HG02981 (cell line): ENCODE results near the gene TMEM259.

Source experiments
- ATAC-seq: cut with Tn5 transposase; IDR thresholded peaks from one replicate; pipeline ENCODE4 v1.9.1; 2021; ENCODE audit warnings: mild to moderate bottlenecking, moderate library complexity; ENCODE audit not compliant: unreplicated experiment

Gene TMEM259

GRCh38 chr19:964761-965694, 55.9 kb downstream of the TMEM259 start:
- no peak for ATAC-seq

DNA sequence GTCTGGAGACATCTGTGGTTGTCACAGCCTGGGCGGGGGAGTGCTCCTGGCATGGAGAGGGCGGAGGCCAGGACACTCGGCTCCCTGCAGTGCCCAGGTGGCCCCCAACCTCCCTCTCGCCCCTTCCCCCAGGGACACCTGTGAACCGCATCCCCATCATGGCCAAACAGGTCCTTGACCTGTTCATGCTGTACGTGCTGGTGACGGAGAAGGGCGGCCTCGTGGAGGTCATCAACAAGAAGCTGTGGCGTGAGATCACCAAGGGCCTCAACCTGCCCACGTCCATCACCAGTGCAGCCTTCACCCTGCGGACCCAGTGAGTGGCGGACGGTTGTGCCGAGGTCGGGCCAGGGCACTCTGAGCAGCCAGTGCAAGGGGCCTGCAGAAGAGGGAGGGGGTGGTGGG, 56.8 kb downstream of the TMEM259 start:
- ATAC-seq: no peak

DNA sequence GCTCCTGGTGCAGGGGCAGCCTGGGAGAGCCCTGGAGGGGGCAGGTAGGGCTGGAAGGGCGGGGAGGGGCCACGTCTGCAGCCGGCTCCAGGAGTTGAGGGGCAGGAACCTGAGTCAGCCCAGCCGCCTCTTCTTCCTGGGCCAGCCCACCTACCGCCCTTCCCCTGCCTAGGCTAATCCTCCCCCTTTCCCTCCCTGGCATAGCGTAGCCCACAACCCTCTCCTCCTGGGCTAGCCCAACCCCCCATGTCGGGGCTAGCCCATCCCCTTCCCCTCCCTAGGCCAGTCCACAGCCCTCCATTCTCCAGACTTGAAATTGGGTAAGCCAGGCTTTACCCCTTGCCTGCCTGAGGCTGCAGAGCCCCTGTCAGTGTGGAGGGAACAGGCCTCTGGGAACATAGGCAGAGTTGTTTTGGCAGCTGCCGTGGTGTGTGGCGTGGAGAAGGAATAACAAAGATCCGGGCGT, 57.4 kb downstream of the TMEM259 start:
- no peak for ATAC-seq

- no peak for ATAC-seq
Measured at GRCh38 chr19:962683-963400, 58.1 kb downstream of the TMEM259 start.

GRCh38 chr19:961866-962620, 58.9 kb downstream of the TMEM259 start:
- no peak for ATAC-seq

- no peak for ATAC-seq
Measured at GRCh38 chr19:960601-960938, 60.4 kb downstream of the TMEM259 start.

DNA sequence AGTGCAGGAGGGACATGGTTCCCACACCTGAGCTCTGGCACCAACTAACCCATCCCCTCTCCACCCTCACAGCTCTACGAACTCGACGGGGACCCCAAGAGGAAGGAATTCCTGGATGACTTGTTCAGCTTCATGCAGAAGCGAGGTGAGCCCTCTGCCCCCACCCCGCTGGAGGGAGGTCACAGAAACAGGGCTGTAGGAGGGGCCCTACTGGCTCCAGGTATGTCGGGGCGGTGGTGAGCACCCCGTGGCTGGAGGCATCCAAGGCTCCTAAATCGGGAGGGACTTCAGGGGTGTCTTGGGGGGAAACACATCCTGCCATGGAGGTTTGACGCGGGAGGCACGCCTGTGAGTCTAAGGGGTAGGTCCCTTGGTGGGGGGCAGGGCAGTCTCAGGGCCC, 60.9 kb downstream of the TMEM259 start:
- ATAC-seq: no peak
